SK-N-SH (cell line): ENCODE data around the gene HRCT1. TPM values are rescaled to one million over a fixed set of nuclear protein-coding genes. Genes with fewer than 3 reads are reported as not detected.

Experiments
- CTCF ChIA-PET: fragments of 300-600, 350-600 bp; formaldehyde crosslinking; extraction: SDS; loops from one replicate; lab custom pipeline; 2021; lab: Yijun Ruan, JAX
- POLR2A ChIA-PET: fragments of 350-600 bp; sonication (Branson Sonifier 250); formaldehyde crosslinking; extraction: SDS; loops from one replicate; lab custom pipeline; 2020; ENCODE audit warnings: antibody characterized with exemption, inconsistent platforms; lab: Yijun Ruan, JAX
- DNase-seq: peaks from one replicate; pipeline ENCODE4 v3.0.0; 2012
- H2AFZ ChIP-seq: fragments of 200-600 bp; sonication (generic); 2 replicates; pipeline ENCODE4 v1.8.1; 2016; ENCODE audit warnings: antibody characterized with exemption, mild to moderate bottlenecking, low read depth
- H3F3A ChIP-seq: fragments of 200-600 bp; sonication (generic); replicated peaks from 2 replicates; pipeline ENCODE3; 2016; ENCODE audit warnings: antibody characterized with exemption, mild to moderate bottlenecking; ENCODE audit not compliant: insufficient read depth
- H3K27ac ChIP-seq, 2 experiments: fragments of 200-500 bp in 1 of 2; fragments of 200-600 bp in 1 of 2; sonication (Bioruptor generic) in 1 of 2; sonication (generic), shearing (Covaris generic) in 1 of 2; 2 replicates each; pipeline versions ENCODE4 v1.5.1 to v1.6.1; 2014 to 2016; ENCODE audit warnings: low read depth in 2 of 2, inconsistent platforms in 1 of 2, low read length in 1 of 2, mild to moderate bottlenecking in 1 of 2, mixed read lengths in 1 of 2
- H3K27me3 ChIP-seq: fragments of 200-600 bp; sonication (generic), shearing (Covaris generic); 2 replicates; pipeline ENCODE4 v1.6.1; 2016; ENCODE audit warnings: mixed run types; ENCODE audit not compliant: insufficient read depth
- H3K36me3 ChIP-seq, 2 experiments: fragments of 200-500 bp in 1 of 2; fragments of 200-600 bp in 1 of 2; sonication (Bioruptor generic) in 1 of 2; sonication (generic) in 1 of 2; replicated peaks in 1 of 2; 2 replicates each; pipeline versions ENCODE3 to v1.5.1; 2014 to 2016; ENCODE audit warnings: low read length in 1 of 2, mild to moderate bottlenecking in 1 of 2; ENCODE audit not compliant: insufficient read depth in 2 of 2, control insufficient read depth in 1 of 2
- H3K4me1 ChIP-seq, 2 experiments: fragments of 200-500 bp in 1 of 2; fragments of 200-600 bp in 1 of 2; sonication (Bioruptor generic) in 1 of 2; sonication (generic), shearing (Covaris generic) in 1 of 2; 2 replicates each; pipeline versions ENCODE4 v1.5.1 to v1.6.1; 2014 to 2016; ENCODE audit warnings: low read depth in 1 of 2, low read length in 1 of 2, mixed run types in 1 of 2; ENCODE audit not compliant: insufficient read depth in 2 of 2, control insufficient read depth in 1 of 2
- H3K4me2 ChIP-seq: fragments of 200-600 bp; sonication (generic), shearing (Covaris generic); 2 replicates; pipeline ENCODE4 v1.6.1; 2017; ENCODE audit warnings: mixed run types
- H3K4me3 ChIP-seq, 2 experiments: fragments of 200-500 bp in 1 of 2; fragments of 200-600 bp in 1 of 2; sonication (Bioruptor generic) in 1 of 2; sonication (generic), shearing (Covaris generic) in 1 of 2; 2 replicates each; pipeline versions ENCODE4 v1.5.1 to v1.8.1; 2014 to 2016; ENCODE audit warnings: low read depth in 2 of 2, inconsistent platforms in 1 of 2, low read length in 1 of 2, mild to moderate bottlenecking in 1 of 2, mixed read lengths in 1 of 2, moderate library complexity in 1 of 2
- H3K79me2 ChIP-seq: fragments of 200-600 bp; sonication (generic); 2 replicates; pipeline ENCODE4 v1.8.1; 2017; ENCODE audit warnings: mild to moderate bottlenecking; ENCODE audit not compliant: insufficient read depth
- H3K9ac ChIP-seq: fragments of 200-600 bp; sonication (generic); 2 replicates; pipeline ENCODE4 v1.6.1; 2017; ENCODE audit warnings: mixed run types
- H3K9me2 ChIP-seq: fragments of 200-600 bp; sonication (generic); 2 replicates; pipeline ENCODE4 v1.6.1; 2017; ENCODE audit warnings: mixed run types
- H3K9me3 ChIP-seq: fragments of 200-600 bp; sonication (generic); 2 replicates; pipeline ENCODE4 v1.6.1; 2017; ENCODE audit warnings: mixed run types, mild to moderate bottlenecking, moderate library complexity
- H4K20me1 ChIP-seq: fragments of 200-600 bp; sonication (generic); 2 replicates; pipeline ENCODE4 v1.6.1; 2017; ENCODE audit warnings: mild to moderate bottlenecking, mixed run types; ENCODE audit not compliant: insufficient read depth
- ELF1 ChIP-seq: IDR thresholded peaks from 2 replicates; pipeline ENCODE4 v1.4.0; 2012
- FOXJ3 ChIP-seq: sonication (generic); formaldehyde crosslinking; IDR thresholded peaks from 2 replicates; pipeline ENCODE4 v1.5.1; 2020; ENCODE audit warnings: mild to moderate bottlenecking, missing genetic modification reagents
- FOXM1 ChIP-seq: IDR thresholded peaks from 2 replicates; pipeline ENCODE4 v1.4.0; 2012; ENCODE audit warnings: low read depth, mild to moderate bottlenecking
- GABPA ChIP-seq: IDR thresholded peaks from 2 replicates; pipeline ENCODE4 v1.4.0; 2012; ENCODE audit warnings: low read depth, mild to moderate bottlenecking
- JUND ChIP-seq: IDR thresholded peaks from 2 replicates; pipeline ENCODE4 v1.4.0; 2012
- MXI1 ChIP-seq: IDR thresholded peaks from 2 replicates; pipeline ENCODE4 v1.6.1; 2012; ENCODE audit warnings: mild to moderate bottlenecking, low read depth, low read length, improper control_type of control experiment
- NFIC ChIP-seq: IDR thresholded peaks from 2 replicates; pipeline ENCODE4 v1.4.0; 2012; ENCODE audit warnings: borderline replicate concordance
- RCOR1 ChIP-seq: fragments of 150-350 bp; IDR thresholded peaks from 2 replicates; pipeline ENCODE4 v1.6.1; 2017; ENCODE audit warnings: antibody characterized with exemption, low read length
- RFX5 ChIP-seq: IDR thresholded peaks from 2 replicates; pipeline ENCODE4 v1.6.1; 2012; ENCODE audit warnings: mild to moderate bottlenecking, improper control_type of control experiment, low read length
- RXRA ChIP-seq: IDR thresholded peaks from 2 replicates; pipeline ENCODE4 v1.4.0; 2012; ENCODE audit warnings: low read depth, mild to moderate bottlenecking, borderline replicate concordance
- SMC3 ChIP-seq: IDR thresholded peaks from 2 replicates; pipeline ENCODE4 v1.6.1; 2012; ENCODE audit warnings: low read depth, low read length, improper control_type of control experiment
- TAF1 ChIP-seq: IDR thresholded peaks from 2 replicates; pipeline ENCODE4 v1.6.1; 2012; ENCODE audit warnings: low read depth, mild to moderate bottlenecking, low read length, moderate library complexity, borderline replicate concordance
- TCF12 ChIP-seq: IDR thresholded peaks from 2 replicates; pipeline ENCODE4 v1.4.0; 2012
- YY1 ChIP-seq: IDR thresholded peaks from 2 replicates; pipeline ENCODE4 v1.4.0; 2012; ENCODE audit warnings: low read depth, mild to moderate bottlenecking
- WGBS: methylation state at CpG from one replicate; pipeline ENCODE4 v1.1.6; 2017; ENCODE audit warnings: low lambda C conversion rate; 5-methylcytosine and 5-hydroxymethylcytosine counted together
- polyA plus RNA-seq, 3 experiments: library from polyadenylated mRNA; depleted of rRNA; stranded (reverse); fragments of >200 nt; gene quantifications; 2 replicates each; pipeline ENCODE4 v1.2.3, GENCODE V29; 2012
- TF ChIP-seq, protein P1 (sequence below): IDR thresholded peaks from 2 replicates; pipeline ENCODE4 v1.6.1; 2012; ENCODE audit warnings: mild to moderate bottlenecking, low read depth, low read length, moderate library complexity
- TF ChIP-seq, protein P2 (sequence below): IDR thresholded peaks from 2 replicates; pipeline ENCODE4 v1.4.0; 2012; ENCODE audit warnings: low read depth, borderline replicate concordance
- TF ChIP-seq, protein P3 (sequence below): fragments of 150-350 bp; IDR thresholded peaks from 2 replicates; pipeline ENCODE4 v1.6.1; 2017; ENCODE audit warnings: antibody characterized with exemption, low read length, low read depth, borderline replicate concordance
- TF ChIP-seq, protein P4 (sequence below): fragments of 150-350 bp; IDR thresholded peaks from 2 replicates; pipeline ENCODE4 v1.6.1; 2016; ENCODE audit warnings: mild to moderate bottlenecking, low read depth, low read length
- TF ChIP-seq, protein P5 (sequence below): fragments of 200-600 bp; sonication (generic); IDR thresholded peaks from 2 replicates; pipeline ENCODE4 v1.6.1; 2017; ENCODE audit warnings: antibody characterized with exemption, mild to moderate bottlenecking, moderate library complexity
- TF ChIP-seq, protein P6 (sequence below): IDR thresholded peaks from 2 replicates; pipeline ENCODE4 v1.4.0; 2012; ENCODE audit warnings: low read depth, borderline replicate concordance
- TF ChIP-seq, protein P7 (sequence below): IDR thresholded peaks from 2 replicates; pipeline ENCODE4; 2012

HRCT1 gene
- polyA plus RNA-seq, 1 of the 3 experiments (the other 2 are of a cell fraction) = 3.0 TPM

DNA sequence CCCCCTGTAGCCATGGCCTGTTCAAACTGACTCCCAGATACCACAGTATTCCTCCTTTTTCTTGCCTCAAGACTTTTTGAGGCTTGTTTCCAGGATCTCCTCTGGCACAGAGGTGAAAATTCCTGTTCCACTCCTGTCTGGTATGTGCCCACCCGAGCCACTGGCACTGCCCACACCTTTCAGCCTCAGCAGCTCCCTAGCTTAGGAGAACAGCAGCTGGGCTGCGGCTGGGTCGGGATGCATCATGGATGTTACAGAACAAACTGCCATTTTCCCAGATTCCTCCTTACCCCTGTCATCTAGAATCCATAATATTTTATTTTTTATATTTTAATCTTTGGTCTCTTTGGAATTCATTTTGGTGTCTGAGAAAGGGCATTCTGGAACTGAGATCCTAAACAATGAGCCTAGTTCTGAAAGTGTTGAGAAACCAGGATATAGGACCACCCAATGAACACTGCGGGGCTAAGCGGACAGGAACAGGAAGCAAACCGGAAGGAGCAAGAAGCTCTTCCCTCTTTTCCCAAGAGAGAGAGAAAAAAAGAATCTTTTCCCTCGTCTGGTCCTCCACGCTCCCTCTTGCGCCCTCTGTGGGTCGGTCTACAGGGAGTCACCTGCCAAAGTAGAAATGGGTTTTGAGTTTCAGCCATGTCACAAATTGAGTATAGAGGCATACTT is 39.5 kb downstream of the HRCT1 start (continued):
- TF ChIP-seq, protein P1, sequence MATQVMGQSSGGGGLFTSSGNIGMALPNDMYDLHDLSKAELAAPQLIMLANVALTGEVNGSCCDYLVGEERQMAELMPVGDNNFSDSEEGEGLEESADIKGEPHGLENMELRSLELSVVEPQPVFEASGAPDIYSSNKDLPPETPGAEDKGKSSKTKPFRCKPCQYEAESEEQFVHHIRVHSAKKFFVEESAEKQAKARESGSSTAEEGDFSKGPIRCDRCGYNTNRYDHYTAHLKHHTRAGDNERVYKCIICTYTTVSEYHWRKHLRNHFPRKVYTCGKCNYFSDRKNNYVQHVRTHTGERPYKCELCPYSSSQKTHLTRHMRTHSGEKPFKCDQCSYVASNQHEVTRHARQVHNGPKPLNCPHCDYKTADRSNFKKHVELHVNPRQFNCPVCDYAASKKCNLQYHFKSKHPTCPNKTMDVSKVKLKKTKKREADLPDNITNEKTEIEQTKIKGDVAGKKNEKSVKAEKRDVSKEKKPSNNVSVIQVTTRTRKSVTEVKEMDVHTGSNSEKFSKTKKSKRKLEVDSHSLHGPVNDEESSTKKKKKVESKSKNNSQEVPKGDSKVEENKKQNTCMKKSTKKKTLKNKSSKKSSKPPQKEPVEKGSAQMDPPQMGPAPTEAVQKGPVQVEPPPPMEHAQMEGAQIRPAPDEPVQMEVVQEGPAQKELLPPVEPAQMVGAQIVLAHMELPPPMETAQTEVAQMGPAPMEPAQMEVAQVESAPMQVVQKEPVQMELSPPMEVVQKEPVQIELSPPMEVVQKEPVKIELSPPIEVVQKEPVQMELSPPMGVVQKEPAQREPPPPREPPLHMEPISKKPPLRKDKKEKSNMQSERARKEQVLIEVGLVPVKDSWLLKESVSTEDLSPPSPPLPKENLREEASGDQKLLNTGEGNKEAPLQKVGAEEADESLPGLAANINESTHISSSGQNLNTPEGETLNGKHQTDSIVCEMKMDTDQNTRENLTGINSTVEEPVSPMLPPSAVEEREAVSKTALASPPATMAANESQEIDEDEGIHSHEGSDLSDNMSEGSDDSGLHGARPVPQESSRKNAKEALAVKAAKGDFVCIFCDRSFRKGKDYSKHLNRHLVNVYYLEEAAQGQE = no peak
- TF ChIP-seq FOXJ3 (CRISPR knock-in tag) = no peak
- TF ChIP-seq NFIC = no peak
- no peak for TF ChIP-seq RXRA
- peak; percentile 43; the same call in 1 of the 2 replicates for TF ChIP-seq TCF12
- TF ChIP-seq JUND = no peak
- TF ChIP-seq, protein P2, sequence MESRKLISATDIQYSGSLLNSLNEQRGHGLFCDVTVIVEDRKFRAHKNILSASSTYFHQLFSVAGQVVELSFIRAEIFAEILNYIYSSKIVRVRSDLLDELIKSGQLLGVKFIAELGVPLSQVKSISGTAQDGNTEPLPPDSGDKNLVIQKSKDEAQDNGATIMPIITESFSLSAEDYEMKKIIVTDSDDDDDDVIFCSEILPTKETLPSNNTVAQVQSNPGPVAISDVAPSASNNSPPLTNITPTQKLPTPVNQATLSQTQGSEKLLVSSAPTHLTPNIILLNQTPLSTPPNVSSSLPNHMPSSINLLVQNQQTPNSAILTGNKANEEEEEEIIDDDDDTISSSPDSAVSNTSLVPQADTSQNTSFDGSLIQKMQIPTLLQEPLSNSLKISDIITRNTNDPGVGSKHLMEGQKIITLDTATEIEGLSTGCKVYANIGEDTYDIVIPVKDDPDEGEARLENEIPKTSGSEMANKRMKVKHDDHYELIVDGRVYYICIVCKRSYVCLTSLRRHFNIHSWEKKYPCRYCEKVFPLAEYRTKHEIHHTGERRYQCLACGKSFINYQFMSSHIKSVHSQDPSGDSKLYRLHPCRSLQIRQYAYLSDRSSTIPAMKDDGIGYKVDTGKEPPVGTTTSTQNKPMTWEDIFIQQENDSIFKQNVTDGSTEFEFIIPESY = no peak
- peak; percentile 82 for TF ChIP-seq GABPA
- TF ChIP-seq TAF1 = no peak

DNA sequence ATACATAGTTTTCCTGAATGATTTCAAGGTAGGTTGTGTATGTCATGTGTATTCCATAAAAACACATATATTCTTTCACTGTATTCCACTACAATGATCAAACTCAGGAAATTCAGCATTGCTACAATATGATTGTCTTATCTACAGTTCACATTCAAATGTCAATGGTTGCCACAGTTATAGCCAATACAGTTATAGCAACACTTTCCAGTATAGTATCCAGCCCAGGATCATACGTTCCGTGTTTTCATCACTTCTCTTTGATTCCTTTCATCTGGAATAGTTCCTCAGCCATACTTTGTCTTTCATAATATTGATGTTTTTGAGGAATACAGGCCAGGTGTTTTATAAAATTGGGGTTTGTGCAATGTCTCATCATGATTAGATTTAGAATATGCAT is 42.4 kb downstream of the HRCT1 start:
- Histone ChIP-seq H3F3A (peaks cover 15% of the 10 kb centered on the region), H3K36me3 (no peaks in the 10 kb centered on the region), H3K4me1 (peaks cover 2 to 6% of the 10 kb centered on the region in 2 experiments; a peak in 1 of 4 replicates), H3K27me3 (no peaks in the 10 kb centered on the region), H3K27ac (no peak overlapping the region), H3K9ac (no peak overlapping the region), H3K9me3 (no peaks in the 10 kb centered on the region), H3K4me2 (no peak overlapping the region), H3K9me2 (no peaks in the 10 kb centered on the region), H3K4me3 (no peak overlapping the region), H4K20me1 (no peaks in the 10 kb centered on the region), H2AFZ (no peak overlapping the region), H3K79me2 (no peaks in the 10 kb centered on the region)
- CTCF ChIA-PET = interaction anchor here (1.5 to 1.6 kb wide), 2 partner anchors 45 to 75 kb away, joined by 5 to 6 read pairs; no protein-coding TSS in a partner anchor
- DNase-seq = no peak
- POLR2A ChIA-PET = no interaction called here
- 90% methylated on average over 2 of the region's 2 CpGs for WGBS
- no peak for TF ChIP-seq MXI1
- TF ChIP-seq, protein P3, sequence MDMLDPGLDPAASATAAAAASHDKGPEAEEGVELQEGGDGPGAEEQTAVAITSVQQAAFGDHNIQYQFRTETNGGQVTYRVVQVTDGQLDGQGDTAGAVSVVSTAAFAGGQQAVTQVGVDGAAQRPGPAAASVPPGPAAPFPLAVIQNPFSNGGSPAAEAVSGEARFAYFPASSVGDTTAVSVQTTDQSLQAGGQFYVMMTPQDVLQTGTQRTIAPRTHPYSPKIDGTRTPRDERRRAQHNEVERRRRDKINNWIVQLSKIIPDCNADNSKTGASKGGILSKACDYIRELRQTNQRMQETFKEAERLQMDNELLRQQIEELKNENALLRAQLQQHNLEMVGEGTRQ = no peak
- TF ChIP-seq TCF12 = no peak
- TF ChIP-seq, protein P4, sequence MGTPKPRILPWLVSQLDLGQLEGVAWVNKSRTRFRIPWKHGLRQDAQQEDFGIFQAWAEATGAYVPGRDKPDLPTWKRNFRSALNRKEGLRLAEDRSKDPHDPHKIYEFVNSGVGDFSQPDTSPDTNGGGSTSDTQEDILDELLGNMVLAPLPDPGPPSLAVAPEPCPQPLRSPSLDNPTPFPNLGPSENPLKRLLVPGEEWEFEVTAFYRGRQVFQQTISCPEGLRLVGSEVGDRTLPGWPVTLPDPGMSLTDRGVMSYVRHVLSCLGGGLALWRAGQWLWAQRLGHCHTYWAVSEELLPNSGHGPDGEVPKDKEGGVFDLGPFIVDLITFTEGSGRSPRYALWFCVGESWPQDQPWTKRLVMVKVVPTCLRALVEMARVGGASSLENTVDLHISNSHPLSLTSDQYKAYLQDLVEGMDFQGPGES = no peak
- TF ChIP-seq, protein P5, sequence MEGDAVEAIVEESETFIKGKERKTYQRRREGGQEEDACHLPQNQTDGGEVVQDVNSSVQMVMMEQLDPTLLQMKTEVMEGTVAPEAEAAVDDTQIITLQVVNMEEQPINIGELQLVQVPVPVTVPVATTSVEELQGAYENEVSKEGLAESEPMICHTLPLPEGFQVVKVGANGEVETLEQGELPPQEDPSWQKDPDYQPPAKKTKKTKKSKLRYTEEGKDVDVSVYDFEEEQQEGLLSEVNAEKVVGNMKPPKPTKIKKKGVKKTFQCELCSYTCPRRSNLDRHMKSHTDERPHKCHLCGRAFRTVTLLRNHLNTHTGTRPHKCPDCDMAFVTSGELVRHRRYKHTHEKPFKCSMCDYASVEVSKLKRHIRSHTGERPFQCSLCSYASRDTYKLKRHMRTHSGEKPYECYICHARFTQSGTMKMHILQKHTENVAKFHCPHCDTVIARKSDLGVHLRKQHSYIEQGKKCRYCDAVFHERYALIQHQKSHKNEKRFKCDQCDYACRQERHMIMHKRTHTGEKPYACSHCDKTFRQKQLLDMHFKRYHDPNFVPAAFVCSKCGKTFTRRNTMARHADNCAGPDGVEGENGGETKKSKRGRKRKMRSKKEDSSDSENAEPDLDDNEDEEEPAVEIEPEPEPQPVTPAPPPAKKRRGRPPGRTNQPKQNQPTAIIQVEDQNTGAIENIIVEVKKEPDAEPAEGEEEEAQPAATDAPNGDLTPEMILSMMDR = no peak
- TF ChIP-seq ELF1 = no peak
- no peak for TF ChIP-seq YY1
- no peak for TF ChIP-seq TAF1
- no peak for TF ChIP-seq SMC3
- TF ChIP-seq, protein P6, sequence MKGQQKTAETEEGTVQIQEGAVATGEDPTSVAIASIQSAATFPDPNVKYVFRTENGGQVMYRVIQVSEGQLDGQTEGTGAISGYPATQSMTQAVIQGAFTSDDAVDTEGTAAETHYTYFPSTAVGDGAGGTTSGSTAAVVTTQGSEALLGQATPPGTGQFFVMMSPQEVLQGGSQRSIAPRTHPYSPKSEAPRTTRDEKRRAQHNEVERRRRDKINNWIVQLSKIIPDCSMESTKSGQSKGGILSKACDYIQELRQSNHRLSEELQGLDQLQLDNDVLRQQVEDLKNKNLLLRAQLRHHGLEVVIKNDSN = no peak
- TF ChIP-seq RCOR1 = no peak
- no peak for TF ChIP-seq RFX5
- no peak for TF ChIP-seq FOXM1
- TF ChIP-seq, protein P7, sequence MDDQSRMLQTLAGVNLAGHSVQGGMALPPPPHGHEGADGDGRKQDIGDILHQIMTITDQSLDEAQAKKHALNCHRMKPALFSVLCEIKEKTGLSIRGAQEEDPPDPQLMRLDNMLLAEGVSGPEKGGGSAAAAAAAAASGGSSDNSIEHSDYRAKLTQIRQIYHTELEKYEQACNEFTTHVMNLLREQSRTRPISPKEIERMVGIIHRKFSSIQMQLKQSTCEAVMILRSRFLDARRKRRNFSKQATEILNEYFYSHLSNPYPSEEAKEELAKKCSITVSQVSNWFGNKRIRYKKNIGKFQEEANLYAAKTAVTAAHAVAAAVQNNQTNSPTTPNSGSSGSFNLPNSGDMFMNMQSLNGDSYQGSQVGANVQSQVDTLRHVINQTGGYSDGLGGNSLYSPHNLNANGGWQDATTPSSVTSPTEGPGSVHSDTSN = no peak
